Measurements from ENCODE around the gene RBMXL2. TPM values are rescaled to one million over a fixed set of nuclear protein-coding genes. Genes with fewer than 3 reads are reported as not detected.

The RBMXL2 gene
- total RNA-seq, 1 donor from 2014 or later = 1.4 TPM

Other genes with a start within 250 kb of the RBMXL2 start
- gene OR10A5, start 243.3 kb upstream of the RBMXL2 start, total RNA-seq (ENCODE audit: insufficient read depth, low replicate concordance) = not detected
- gene OR10A2, start 225.9 kb upstream of the RBMXL2 start, total RNA-seq (ENCODE audit: insufficient read depth, low replicate concordance) = 1.9 TPM
- not detected for gene OR10A4, start 212.4 kb upstream of the RBMXL2 start, total RNA-seq (ENCODE audit: insufficient read depth, low replicate concordance)
- gene OR2D2, start 196.5 kb upstream of the RBMXL2 start, total RNA-seq (ENCODE audit: insufficient read depth, low replicate concordance) = 5.5 TPM
- 0.96 TPM for gene OR2D3, start 168.0 kb upstream of the RBMXL2 start, total RNA-seq (ENCODE audit: insufficient read depth, low replicate concordance)
- gene ZNF215, start 162.6 kb upstream of the RBMXL2 start, total RNA-seq (ENCODE audit: insufficient read depth, low replicate concordance) = 13.7 TPM
- gene ZNF214, start 68.7 kb upstream of the RBMXL2 start, total RNA-seq (ENCODE audit: insufficient read depth, low replicate concordance) = 6.0 TPM
- 2.6 TPM for gene NLRP14, start 68.5 kb upstream of the RBMXL2 start, total RNA-seq (ENCODE audit: insufficient read depth, low replicate concordance)
- 8.7 TPM for gene SYT9, start 162.9 kb downstream of the RBMXL2 start, total RNA-seq (ENCODE audit: insufficient read depth, low replicate concordance)

All from umbilical cord (tissue), 1 donor.